Stomach (tissue), 9 donors: ENCODE measurements around the gene ZNF688. TPM values are rescaled to one million over a fixed set of nuclear protein-coding genes. Genes with fewer than 3 reads are reported as not detected.

Source experiments
- DNase-seq, 2 donors: peaks; one replicate each; pipeline versions ENCODE4 v3.0.0 to v3.0.0-alpha.2; 2013 to 2019
- H3K27ac ChIP-seq, 5 donors: fragments of 200-600 bp in 4 of 5; sonication (generic) in 4 of 5; one replicate each; pipeline ENCODE4 v1.5.1; 2013 to 2019; ENCODE audit warnings: mild to moderate bottlenecking in 1 of 5, moderate library complexity in 1 of 5
- H3K27me3 ChIP-seq, 3 donors: fragments of 200-600 bp; sonication (generic); one replicate each; pipeline ENCODE4 v1.5.1; 2017 to 2019; ENCODE audit warnings: mixed run types in 1 of 3
- H3K36me3 ChIP-seq, 4 donors: fragments of 200-600 bp; sonication (generic); 1 replicate in 3 of 4; 2 replicates in 1 of 4; pipeline ENCODE4 v1.5.1; 2016 to 2019
- H3K4me1 ChIP-seq, 4 donors: fragments of 200-600 bp; sonication (generic); one replicate each; pipeline ENCODE4 v1.5.1; 2016 to 2019
- H3K4me3 ChIP-seq, 4 donors: fragments of 200-600 bp; sonication (generic) in 3 of 4; one replicate each; pipeline ENCODE4 v1.5.1; 2016 to 2019; ENCODE audit warnings: mild to moderate bottlenecking in 1 of 4
- H3K9me3 ChIP-seq, 4 donors: fragments of 200-600 bp; sonication (generic); one replicate each; pipeline ENCODE4 v1.5.1; 2016 to 2019
- CTCF ChIP-seq, 7 experiments: fragments of 450-650 bp in 4 of 7; fragments of 200-600 bp in 3 of 7; sonication (generic) in 3 of 7; IDR thresholded peaks; one replicate each; pipeline ENCODE4 v1.5.1; 2016 to 2019; ENCODE audit warnings: antibody characterized with exemption in 7 of 7, control low read depth in 2 of 7, mild to moderate bottlenecking in 1 of 7
- EP300 ChIP-seq: sonication (generic); formaldehyde crosslinking; IDR thresholded peaks from one replicate; pipeline ENCODE4 v1.6.1; 2017; ENCODE audit warnings: antibody characterized with exemption
- POLR2A ChIP-seq, 4 donors: fragments of 450-650 bp; IDR thresholded peaks; one replicate each; pipeline ENCODE4 v1.6.1; 2016; ENCODE audit warnings: antibody characterized with exemption in 4 of 4, control low read depth in 2 of 4, mild to moderate bottlenecking in 1 of 4, moderate library complexity in 1 of 4
- POLR2AphosphoS5 ChIP-seq, 3 donors: sonication (generic); formaldehyde crosslinking; IDR thresholded peaks; one replicate each; pipeline ENCODE4 v1.6.1; 2016; ENCODE audit warnings: antibody characterized with exemption in 3 of 3
- WGBS, 5 donors: extraction: QIAGEN DNeasy Blood & Tissue Kit in 3 of 5; methylation state at CpG; one replicate each; pipeline versions ENCODE4 v1.1.5 to v1.1.7; 2013 to 2018; 5-methylcytosine and 5-hydroxymethylcytosine counted together
- intact Hi-C: fragments of 100-400 bp; cut with DNase I; formaldehyde crosslinking; loops from one replicate; pipeline ENCODE4 v1.15.1; 2023; ENCODE audit warnings: low total_unique reads
- polyA plus RNA-seq, 3 donors: library from polyadenylated mRNA; stranded (reverse); fragments of 200-250 nt; gene quantifications; one replicate each; pipeline ENCODE4 v1.2.3, GENCODE V29; 2013
- total RNA-seq, 5 donors: library from RNA; depleted of rRNA; stranded (reverse); fragments of >200 nt; gene quantifications; one replicate each; pipeline versions ENCODE4 v1.1.0 to v1.2.3, GENCODE V29; 2014 to 2016
- donor health status: healthy with polysubstance abuse.
- donor health status: Bipolar disorder and iron deficiency.
- donor health status: healthy.

ZNF688 gene
- total and polyA plus RNA-seq, 8 donors, result 9.4 to 123 (median 22.0) TPM

GRCh38 chr16:30526137-30526822 lies 45.2 kb downstream of the ZNF688 start, which contains the start of gene ZNF768:
Gene ZNF768 (minus strand): TSS chr16:30526566. CDS start chr16:30526413, 153 bp downstream.
- H3K27me3 ChIP-seq, result no peaks in the 10 kb centered on the region
- TF ChIP-seq EP300, result no peak
- TF ChIP-seq POLR2A (IDR thresholded peaks at IDR 0.05), result no peak
- TF ChIP-seq CTCF (IDR thresholded peaks at IDR 0.05), result no peak
- no peak for TF ChIP-seq POLR2AphosphoS5 (IDR thresholded peaks at IDR 0.05)
- H3K27ac ChIP-seq, result peak within 1 kb of the TSS; percentile 98 to 100 (median 99)
- WGBS, 5 donors, result 0 to 5% (median 1%) methylated on average over 1 to 73 of the region's 73 CpGs
- intact Hi-C loops, result loop anchor here (10.0 kb wide), 1 partner anchor 91 kb away; the partner anchor contains the start of gene DCTPP1
- peaks cover 15 to 62% (median 41%) of the 10 kb centered on the region in 4 donors for H3K4me1 ChIP-seq
- no peaks in the 10 kb centered on the region for H3K9me3 ChIP-seq
- peaks cover 2 to 25% (median 21%) of the 10 kb centered on the region in 4 donors for H3K36me3 ChIP-seq
- peak within 1 kb of the TSS; percentile 74 to 92 (median 80) for H3K4me3 ChIP-seq
- peak in 1 of 2 donors; percentile 71 for DNase-seq

GRCh38 chr16:30525844-30526136 lies 45.7 kb downstream of the ZNF688 start:
- H3K27me3 ChIP-seq, result no peaks in the 10 kb centered on the region
- WGBS, 5 donors, result 43 to 55% (median 50%) methylated on average over 3 to 4 of the region's 4 CpGs
- peaks cover 0 to 20% (median 16%) of the 10 kb centered on the region in 4 donors for H3K36me3 ChIP-seq
- H3K27ac ChIP-seq, result peak overlapping the region; percentile 98 to 100 (median 99)
- no peak for DNase-seq
- H3K4me1 ChIP-seq, result peaks cover 15 to 57% (median 41%) of the 10 kb centered on the region in 4 donors
- peak overlapping the region; percentile 74 to 92 (median 80) for H3K4me3 ChIP-seq
- H3K9me3 ChIP-seq, result no peaks in the 10 kb centered on the region
- TF ChIP-seq CTCF (IDR thresholded peaks at IDR 0.05) (no peak), POLR2AphosphoS5 (IDR thresholded peaks at IDR 0.05) (no peak), EP300 (no peak), POLR2A (IDR thresholded peaks at IDR 0.05) (no peak)
- intact Hi-C loops, result loop anchor here (10.0 kb wide), 1 partner anchor 91 kb away; the partner anchor contains the start of gene DCTPP1

- TF ChIP-seq EP300 (no peak), POLR2AphosphoS5 (IDR thresholded peaks at IDR 0.05) (no peak), CTCF (IDR thresholded peaks at IDR 0.05) (no peak), POLR2A (IDR thresholded peaks at IDR 0.05) (no peak)
- 92 to 93% (median 93%) methylated on average over 50 to 60 of the region's 60 CpGs for WGBS, 5 donors
- peaks cover 0 to 19% (median 11%) of the 10 kb centered on the region in 4 donors for H3K36me3 ChIP-seq
- peak overlapping the region in 2 of 5 donors; percentile 98 to 99 for H3K27ac ChIP-seq
- no peak for DNase-seq
- H3K9me3 ChIP-seq, result no peaks in the 10 kb centered on the region
- H3K4me3 ChIP-seq, result peak overlapping the region in 2 of 4 donors; percentile 74 to 76
- intact Hi-C loops, result loop anchor here (10.0 kb wide), 1 partner anchor 90 kb away; the partner anchor contains the start of gene DCTPP1
- no peaks in the 10 kb centered on the region for H3K27me3 ChIP-seq
- H3K4me1 ChIP-seq, result peaks cover 15 to 53% (median 39%) of the 10 kb centered on the region in 4 donors
These were observed 46.6 kb downstream of the ZNF688 start for GRCh38 chr16:30524575-30525568.
